LNCaP clone FGC (cell line): ENCODE measurements around the gene IFNA13.
"Not testable (repeated sequence)": the region's sequence is repeated elsewhere in the genome, so short reads cannot be mapped to it uniquely, and the experiment has no call there.

Experiments
- DNase-seq: peaks from one replicate; pipeline ENCODE4 v3.0.0-alpha.2; 2011; ENCODE audit warnings: low read depth
- H3K4me3 ChIP-seq: 2 replicates; pipeline ENCODE4 v1.5.1; 2011; ENCODE audit warnings: mild to moderate bottlenecking, low read depth, low read length, control low read depth
- TF ChIP-seq, protein P1 (sequence below): IDR thresholded peaks from 2 replicates; pipeline ENCODE4 v1.5.1; 2012; ENCODE audit warnings: mild to moderate bottlenecking; ENCODE audit not compliant: control insufficient read depth, insufficient read depth; ENCODE audit errors: extremely low read depth

Gene IFNA13

GRCh38 chr9:21392270-21392669 lies 24.4 kb upstream of the IFNA13 start:
- TF ChIP-seq, protein P1, sequence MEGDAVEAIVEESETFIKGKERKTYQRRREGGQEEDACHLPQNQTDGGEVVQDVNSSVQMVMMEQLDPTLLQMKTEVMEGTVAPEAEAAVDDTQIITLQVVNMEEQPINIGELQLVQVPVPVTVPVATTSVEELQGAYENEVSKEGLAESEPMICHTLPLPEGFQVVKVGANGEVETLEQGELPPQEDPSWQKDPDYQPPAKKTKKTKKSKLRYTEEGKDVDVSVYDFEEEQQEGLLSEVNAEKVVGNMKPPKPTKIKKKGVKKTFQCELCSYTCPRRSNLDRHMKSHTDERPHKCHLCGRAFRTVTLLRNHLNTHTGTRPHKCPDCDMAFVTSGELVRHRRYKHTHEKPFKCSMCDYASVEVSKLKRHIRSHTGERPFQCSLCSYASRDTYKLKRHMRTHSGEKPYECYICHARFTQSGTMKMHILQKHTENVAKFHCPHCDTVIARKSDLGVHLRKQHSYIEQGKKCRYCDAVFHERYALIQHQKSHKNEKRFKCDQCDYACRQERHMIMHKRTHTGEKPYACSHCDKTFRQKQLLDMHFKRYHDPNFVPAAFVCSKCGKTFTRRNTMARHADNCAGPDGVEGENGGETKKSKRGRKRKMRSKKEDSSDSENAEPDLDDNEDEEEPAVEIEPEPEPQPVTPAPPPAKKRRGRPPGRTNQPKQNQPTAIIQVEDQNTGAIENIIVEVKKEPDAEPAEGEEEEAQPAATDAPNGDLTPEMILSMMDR = peak; percentile 19; the same call in 1 of the 2 replicates
- DNase-seq = peak; percentile 77
- H3K4me3 ChIP-seq = no peak overlapping the region

DNA sequence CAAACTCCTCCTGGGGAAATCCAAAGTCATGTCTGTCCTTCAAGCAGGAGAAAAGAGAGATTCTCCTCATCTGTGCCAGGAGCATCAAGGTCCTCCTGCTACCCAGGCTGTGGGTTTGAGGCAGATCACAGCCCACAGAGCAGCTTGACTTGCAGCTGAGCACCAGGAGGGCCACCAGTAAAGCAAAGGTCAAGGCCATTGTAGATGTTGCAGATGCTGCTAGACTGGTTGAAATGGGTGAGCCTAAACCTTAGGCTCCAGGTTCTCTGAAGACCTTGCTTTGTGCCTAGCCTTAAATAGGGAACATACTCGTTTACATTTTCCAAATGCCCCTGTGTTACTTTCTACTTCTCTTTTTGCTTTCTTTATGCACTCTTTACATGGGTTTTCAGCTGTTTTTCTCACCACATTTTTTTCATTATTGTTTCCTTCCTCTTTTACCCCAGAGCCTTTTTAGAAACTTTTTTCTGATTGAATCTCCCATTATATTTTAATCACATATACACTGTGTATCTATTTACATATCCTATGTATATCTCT lies 17.3 kb upstream of the IFNA13 start, which contains the start of gene IFNA2:
Gene IFNA2, minus strand, starts transcription at position 268 of the 540 bp plus-strand sequence. Its CDS starts 69 bp downstream, at position 199.
- H3K4me3 ChIP-seq = no peak within 1 kb of the TSS
- no peak for DNase-seq
- TF ChIP-seq, protein P1 = no peak

- TF ChIP-seq, protein P1 = no peak
- no peak overlapping the region for H3K4me3 ChIP-seq
- no peak for DNase-seq
Observed at GRCh38 chr9:21383627-21384026, 15.8 kb upstream of the IFNA13 start.

DNA sequence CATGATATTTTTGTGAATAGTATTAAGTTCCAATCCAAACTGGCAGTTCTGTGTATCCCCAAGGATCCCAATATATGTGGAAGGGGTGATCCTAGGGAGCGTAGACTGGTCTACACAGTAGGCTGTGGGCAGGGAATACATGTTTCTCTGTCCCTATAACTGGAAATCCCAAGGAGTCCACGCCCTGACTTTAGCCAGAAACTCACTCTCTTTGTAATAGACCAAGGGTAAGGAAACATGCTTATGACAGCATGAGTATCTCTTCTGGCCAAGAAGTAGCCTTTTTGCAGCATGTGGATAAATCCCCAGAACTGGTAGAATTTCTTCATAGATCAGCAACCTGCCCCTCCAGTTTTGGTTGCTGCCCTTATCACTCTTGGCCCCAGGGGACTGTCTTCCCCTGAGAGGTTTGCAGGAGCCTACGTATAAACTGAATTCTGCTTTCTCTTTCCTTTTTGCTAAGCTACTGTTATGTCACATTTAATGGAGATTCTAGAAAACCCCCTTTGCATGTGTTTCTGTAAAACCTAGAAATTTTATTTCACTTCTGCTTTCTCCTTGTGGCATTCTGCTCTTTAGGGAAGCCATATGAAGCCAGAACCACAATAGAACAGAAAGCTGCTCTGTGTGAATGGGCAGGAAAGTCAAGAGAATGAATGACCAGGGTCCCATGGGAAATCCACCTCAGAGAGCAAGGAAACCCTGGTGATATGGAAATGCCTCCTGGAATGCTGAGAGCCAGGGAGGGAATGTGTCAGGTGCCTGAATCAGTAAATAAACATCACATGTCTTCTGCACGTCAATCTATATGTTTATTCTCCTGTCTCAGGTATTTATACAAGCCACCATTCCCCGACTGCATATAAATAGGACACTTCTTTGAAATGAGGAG lies 13.8 kb upstream of the IFNA13 start:
- H3K4me3 ChIP-seq = no peak overlapping the region
- TF ChIP-seq, protein P1 = no peak
- DNase-seq = no peak

DNA sequence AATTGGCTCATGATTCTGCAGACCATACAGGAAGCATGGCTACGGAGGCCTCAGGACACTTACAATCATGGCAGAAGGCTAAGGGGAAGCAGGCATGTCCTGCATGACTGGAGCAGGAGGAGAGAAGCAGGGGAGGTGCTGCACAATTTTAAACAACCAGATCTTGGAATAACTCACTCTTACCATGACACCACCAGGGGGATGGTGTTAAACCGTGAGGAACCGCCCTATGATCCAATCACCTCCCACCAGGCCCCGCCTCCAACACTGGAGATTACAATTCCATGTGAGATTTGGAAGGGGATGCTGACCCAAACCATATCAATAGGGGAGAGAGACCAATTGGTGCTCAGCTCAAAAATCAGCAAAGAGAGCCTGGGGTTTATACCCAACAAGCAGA lies 3.6 kb upstream of the IFNA13 start:
- not testable (repeated sequence) for DNase-seq, H3K4me3 ChIP-seq

DNA sequence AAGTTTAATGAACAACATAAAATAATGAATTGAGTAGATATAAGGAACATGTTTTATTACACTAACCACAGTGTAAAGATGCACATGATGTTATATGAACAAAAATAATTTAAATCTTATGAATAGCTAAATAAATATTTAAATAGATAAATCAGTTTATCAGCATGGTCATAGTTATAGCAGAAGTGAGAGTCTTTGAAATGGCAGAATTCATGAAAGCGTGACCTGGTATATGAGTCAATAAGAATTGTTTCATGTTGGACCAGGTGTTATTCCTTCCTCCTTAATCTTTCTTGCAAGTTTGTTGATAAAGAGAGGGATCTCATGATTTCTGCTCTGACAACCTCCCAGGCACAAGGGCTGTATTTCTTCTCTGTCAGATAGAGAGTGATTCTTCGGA lies 688 bp downstream of the IFNA13 start:
- not testable (repeated sequence) for DNase-seq, H3K4me3 ChIP-seq

DNA sequence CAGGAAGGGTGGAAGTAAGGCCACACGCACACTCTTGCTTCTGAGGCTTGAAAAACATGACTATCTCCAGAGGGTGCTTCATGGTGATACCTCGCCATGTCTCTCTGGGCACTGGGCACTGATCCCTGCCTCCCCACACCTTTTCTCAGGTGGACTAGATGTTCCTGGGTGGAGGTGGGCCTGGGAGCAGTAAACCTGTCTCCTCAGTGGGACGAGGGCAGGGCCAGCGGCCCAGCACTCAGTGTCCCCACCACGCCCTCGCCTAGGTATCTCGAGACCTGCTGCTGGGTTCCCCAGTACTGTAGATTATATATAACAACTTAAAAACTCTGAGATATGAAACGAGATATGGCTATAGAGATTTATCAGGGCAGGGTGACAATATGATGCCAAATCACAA lies 5.6 kb downstream of the IFNA13 start:
- TF ChIP-seq, protein P1 = no peak

More for the DNA sequence above, 5.6 kb downstream of the IFNA13 start:
- H3K4me3 ChIP-seq = no peak overlapping the region
- no peak for DNase-seq
